ENCODE data around the gene EMC8. TPM values are rescaled to one million over a fixed set of nuclear protein-coding genes. Genes with fewer than 3 reads are reported as not detected.
"Not testable (repeated sequence)": the region's sequence is repeated elsewhere in the genome, so short reads cannot be mapped to it uniquely, and the experiment has no call there.

The EMC8 gene
- total RNA-seq, 1 donor from 2014 or later = 8.9 TPM

- H3K4me1 ChIP-seq (ENCODE audit: control insufficient read depth in 3 of 3, insufficient read depth in 3 of 3, low read length in 3 of 3); H3K9me3 ChIP-seq (ENCODE audit: control insufficient read depth in 3 of 3, low read length in 3 of 3); H3K4me3 ChIP-seq (ENCODE audit: low read length in 3 of 3); H3K27ac ChIP-seq (ENCODE audit: low read depth, low read length); H3K9ac ChIP-seq (ENCODE audit: low read depth in 1 of 3, low read length in 3 of 3); H3K36me3 ChIP-seq (ENCODE audit: control insufficient read depth in 3 of 3, insufficient read depth in 3 of 3, low read length in 3 of 3): not testable (repeated sequence)
- peaks cover 24 to 41% (median 28%) of the 10 kb centered on the region in 3 donors for H3K27me3 ChIP-seq (ENCODE audit: control insufficient read depth in 3 of 3, insufficient read depth in 3 of 3, low read length in 3 of 3)
These were observed 17.9 kb upstream of the EMC8 start for GRCh38 chr16:85817195-85817594.

- Histone ChIP-seq H3K36me3 (ENCODE audit: control insufficient read depth in 3 of 3, insufficient read depth in 3 of 3, low read length in 3 of 3) (no peaks in the 10 kb centered on the region), H3K27me3 (ENCODE audit: control insufficient read depth in 3 of 3, insufficient read depth in 3 of 3, low read length in 3 of 3) (peaks cover 29 to 47% (median 33%) of the 10 kb centered on the region in 3 donors), H3K9ac (ENCODE audit: low read depth in 1 of 3, low read length in 3 of 3) (no peak overlapping the region), H3K9me3 (ENCODE audit: control insufficient read depth in 3 of 3, low read length in 3 of 3) (no peaks in the 10 kb centered on the region), H3K4me3 (ENCODE audit: low read length in 3 of 3) (no peak overlapping the region), H3K27ac (ENCODE audit: low read depth, low read length) (no peak overlapping the region), H3K4me1 (ENCODE audit: control insufficient read depth in 3 of 3, insufficient read depth in 3 of 3, low read length in 3 of 3) (peaks cover 0 to 3% (median 0%) of the 10 kb centered on the region in 3 donors)
These were observed 16.8 kb upstream of the EMC8 start for GRCh38 chr16:85816159-85816558.

GRCh38 chr16:85812811-85813700 lies 13.7 kb upstream of the EMC8 start:
- Histone ChIP-seq H3K27ac (ENCODE audit: low read depth, low read length) (no peak overlapping the region), H3K4me1 (ENCODE audit: control insufficient read depth in 3 of 3, insufficient read depth in 3 of 3, low read length in 3 of 3) (peaks cover 0 to 3% (median 0%) of the 10 kb centered on the region in 3 donors), H3K27me3 (ENCODE audit: control insufficient read depth in 3 of 3, insufficient read depth in 3 of 3, low read length in 3 of 3) (peaks cover 28 to 33% (median 28%) of the 10 kb centered on the region in 3 donors)

GRCh38 chr16:85812031-85812807 lies 12.9 kb upstream of the EMC8 start:
- Histone ChIP-seq H3K4me3 (ENCODE audit: low read length in 3 of 3) (peak overlapping the region in 1 of 3 donors; percentile 2), H3K4me1 (ENCODE audit: control insufficient read depth in 3 of 3, insufficient read depth in 3 of 3, low read length in 3 of 3) (peaks cover 0 to 3% (median 0%) of the 10 kb centered on the region in 3 donors), H3K9ac (ENCODE audit: low read depth in 1 of 3, low read length in 3 of 3) (no peak overlapping the region), H3K27me3 (ENCODE audit: control insufficient read depth in 3 of 3, insufficient read depth in 3 of 3, low read length in 3 of 3) (peaks cover 25 to 32% (median 28%) of the 10 kb centered on the region in 3 donors), H3K9me3 (ENCODE audit: control insufficient read depth in 3 of 3, low read length in 3 of 3) (no peaks in the 10 kb centered on the region), H3K36me3 (ENCODE audit: control insufficient read depth in 3 of 3, insufficient read depth in 3 of 3, low read length in 3 of 3) (peaks cover 0 to 1% (median 0%) of the 10 kb centered on the region in 3 donors), H3K27ac (ENCODE audit: low read depth, low read length) (no peak overlapping the region)

More at GRCh38 chr16:85812811-85813700, 13.7 kb upstream of the EMC8 start:
- H3K9me3 ChIP-seq (ENCODE audit: control insufficient read depth in 3 of 3, low read length in 3 of 3) = no peaks in the 10 kb centered on the region
- no peaks in the 10 kb centered on the region for H3K36me3 ChIP-seq (ENCODE audit: control insufficient read depth in 3 of 3, insufficient read depth in 3 of 3, low read length in 3 of 3)
- H3K4me3 ChIP-seq (ENCODE audit: low read length in 3 of 3) = no peak overlapping the region
- no peak overlapping the region for H3K9ac ChIP-seq (ENCODE audit: low read depth in 1 of 3, low read length in 3 of 3)

- peaks cover 11 to 16% (median 11%) of the 10 kb centered on the region in 3 donors for H3K36me3 ChIP-seq (ENCODE audit: control insufficient read depth in 3 of 3, insufficient read depth in 3 of 3, low read length in 3 of 3)
- H3K4me3 ChIP-seq (ENCODE audit: low read length in 3 of 3) = no peak overlapping the region
- peaks cover 0 to 3% (median 0%) of the 10 kb centered on the region in 3 donors for H3K4me1 ChIP-seq (ENCODE audit: control insufficient read depth in 3 of 3, insufficient read depth in 3 of 3, low read length in 3 of 3)
- H3K27ac ChIP-seq (ENCODE audit: low read depth, low read length) = no peak overlapping the region
- H3K9me3 ChIP-seq (ENCODE audit: control insufficient read depth in 3 of 3, low read length in 3 of 3) = no peaks in the 10 kb centered on the region
- peaks cover 23 to 26% (median 23%) of the 10 kb centered on the region in 3 donors for H3K27me3 ChIP-seq (ENCODE audit: control insufficient read depth in 3 of 3, insufficient read depth in 3 of 3, low read length in 3 of 3)
- H3K9ac ChIP-seq (ENCODE audit: low read depth in 1 of 3, low read length in 3 of 3) = no peak overlapping the region
These were observed 11.4 kb upstream of the EMC8 start for GRCh38 chr16:85810742-85811115.

- Histone ChIP-seq H3K4me1 (ENCODE audit: control insufficient read depth in 3 of 3, insufficient read depth in 3 of 3, low read length in 3 of 3) (peaks cover 0 to 3% (median 0%) of the 10 kb centered on the region in 3 donors), H3K36me3 (ENCODE audit: control insufficient read depth in 3 of 3, insufficient read depth in 3 of 3, low read length in 3 of 3) (peaks cover 16 to 21% (median 16%) of the 10 kb centered on the region in 3 donors), H3K4me3 (ENCODE audit: low read length in 3 of 3) (no peak overlapping the region), H3K9me3 (ENCODE audit: control insufficient read depth in 3 of 3, low read length in 3 of 3) (no peaks in the 10 kb centered on the region), H3K27ac (ENCODE audit: low read depth, low read length) (no peak overlapping the region), H3K9ac (ENCODE audit: low read depth in 1 of 3, low read length in 3 of 3) (no peak overlapping the region), H3K27me3 (ENCODE audit: control insufficient read depth in 3 of 3, insufficient read depth in 3 of 3, low read length in 3 of 3) (peaks cover 20 to 23% (median 23%) of the 10 kb centered on the region in 3 donors)
These were observed 10.9 kb upstream of the EMC8 start for GRCh38 chr16:85810097-85810741.

- Histone ChIP-seq H3K4me1 (ENCODE audit: control insufficient read depth in 3 of 3, insufficient read depth in 3 of 3, low read length in 3 of 3) (peaks cover 0 to 3% (median 0%) of the 10 kb centered on the region in 3 donors), H3K9ac (ENCODE audit: low read depth in 1 of 3, low read length in 3 of 3) (no peak overlapping the region), H3K9me3 (ENCODE audit: control insufficient read depth in 3 of 3, low read length in 3 of 3) (no peaks in the 10 kb centered on the region), H3K27ac (ENCODE audit: low read depth, low read length) (no peak overlapping the region), H3K36me3 (ENCODE audit: control insufficient read depth in 3 of 3, insufficient read depth in 3 of 3, low read length in 3 of 3) (peaks cover 22 to 26% (median 22%) of the 10 kb centered on the region in 3 donors), H3K4me3 (ENCODE audit: low read length in 3 of 3) (no peak overlapping the region), H3K27me3 (ENCODE audit: control insufficient read depth in 3 of 3, insufficient read depth in 3 of 3, low read length in 3 of 3) (peaks cover 19 to 23% (median 22%) of the 10 kb centered on the region in 3 donors)
These were observed 10.3 kb upstream of the EMC8 start for GRCh38 chr16:85809645-85810044.

GRCh38 chr16:85808926-85809325 lies 9.6 kb upstream of the EMC8 start:
- Histone ChIP-seq H3K4me1 (ENCODE audit: control insufficient read depth in 3 of 3, insufficient read depth in 3 of 3, low read length in 3 of 3) (peaks cover 0 to 3% (median 0%) of the 10 kb centered on the region in 3 donors), H3K27me3 (ENCODE audit: control insufficient read depth in 3 of 3, insufficient read depth in 3 of 3, low read length in 3 of 3) (peaks cover 17 to 23% (median 17%) of the 10 kb centered on the region in 3 donors), H3K9ac (ENCODE audit: low read depth in 1 of 3, low read length in 3 of 3) (no peak overlapping the region), H3K36me3 (ENCODE audit: control insufficient read depth in 3 of 3, insufficient read depth in 3 of 3, low read length in 3 of 3) (peaks cover 24 to 30% (median 26%) of the 10 kb centered on the region in 3 donors), H3K27ac (ENCODE audit: low read depth, low read length) (no peak overlapping the region), H3K9me3 (ENCODE audit: control insufficient read depth in 3 of 3, low read length in 3 of 3) (no peaks in the 10 kb centered on the region), H3K4me3 (ENCODE audit: low read length in 3 of 3) (no peak overlapping the region)

GRCh38 chr16:85808104-85808503 lies 8.8 kb upstream of the EMC8 start:
- H3K9ac ChIP-seq (ENCODE audit: low read depth in 1 of 3, low read length in 3 of 3); H3K9me3 ChIP-seq (ENCODE audit: control insufficient read depth in 3 of 3, low read length in 3 of 3); H3K27ac ChIP-seq (ENCODE audit: low read depth, low read length); H3K4me1 ChIP-seq (ENCODE audit: control insufficient read depth in 3 of 3, insufficient read depth in 3 of 3, low read length in 3 of 3); H3K4me3 ChIP-seq (ENCODE audit: low read length in 3 of 3): not testable (repeated sequence)
- Histone ChIP-seq H3K27me3 (ENCODE audit: control insufficient read depth in 3 of 3, insufficient read depth in 3 of 3, low read length in 3 of 3) (peaks cover 11 to 18% (median 12%) of the 10 kb centered on the region in 3 donors), H3K36me3 (ENCODE audit: control insufficient read depth in 3 of 3, insufficient read depth in 3 of 3, low read length in 3 of 3) (peaks cover 32 to 39% (median 35%) of the 10 kb centered on the region in 3 donors)
